Activated CD8-positive, alpha-beta memory T cell treated with anti-CD3 and anti-CD28 coated beads, Interleukin-2, amount 50 U/mL, for 48 hours (primary cell): ENCODE results near the gene UQCC5.
"Not testable (repeated sequence)": the region's sequence is repeated elsewhere in the genome, so short reads cannot be mapped to it uniquely, and the experiment has no call there.

Source experiments
- DNase-seq: peaks from one replicate; pipeline ENCODE4 v3.0.0-alpha.2; 2020

The UQCC5 gene

GRCh38 chr3:52523386-52524257 lies 12.8 kb upstream of the UQCC5 start:
- no peak for DNase-seq

- DNase-seq = no peak
These were observed 12.1 kb upstream of the UQCC5 start for GRCh38 chr3:52524258-52524751.

- no peak for DNase-seq
These were observed 11.4 kb upstream of the UQCC5 start for GRCh38 chr3:52524752-52525679.

GRCh38 chr3:52525680-52526561 lies 10.5 kb upstream of the UQCC5 start:
- no peak for DNase-seq

GRCh38 chr3:52526671-52527038 lies 9.8 kb upstream of the UQCC5 start:
- DNase-seq = not testable (repeated sequence)

GRCh38 chr3:52527039-52527731 lies 9.2 kb upstream of the UQCC5 start:
- no peak for DNase-seq

- no peak for DNase-seq
These were observed 8.4 kb upstream of the UQCC5 start for GRCh38 chr3:52527732-52528585.

GRCh38 chr3:52528586-52529375 lies 7.6 kb upstream of the UQCC5 start:
- no peak for DNase-seq

GRCh38 chr3:52529376-52530333 lies 6.8 kb upstream of the UQCC5 start:
- no peak for DNase-seq

- no peak for DNase-seq
These were observed 5.2 kb upstream of the UQCC5 start for GRCh38 chr3:52530918-52531826.

GRCh38 chr3:52531860-52532516 lies 4.4 kb upstream of the UQCC5 start:
- no peak for DNase-seq

- no peak for DNase-seq
These were observed 3.9 kb upstream of the UQCC5 start for GRCh38 chr3:52532517-52532837.

GRCh38 chr3:52532838-52533622 lies 3.4 kb upstream of the UQCC5 start:
- DNase-seq = peak; percentile 73

- peak; percentile 87 for DNase-seq
These were observed 2.7 kb upstream of the UQCC5 start, which contains the start of gene NT5DC2 for GRCh38 chr3:52533623-52534280. NT5DC2 (minus strand) TSS chr3:52533857; CDS start chr3:52533737, 120 bp downstream.

GRCh38 chr3:52534281-52535183 lies 1.9 kb upstream of the UQCC5 start:
- peak; percentile 56 for DNase-seq
